ENCODE data around the gene DCAF7. TPM values are rescaled to one million over a fixed set of nuclear protein-coding genes. Genes with fewer than 3 reads are reported as not detected.

The DCAF7 gene
- total and polyA plus RNA-seq, 8 donors = 83.7 to 106 (median 100) TPM

GRCh38 chr17:63641692-63642448, 91.6 kb downstream of the DCAF7 start:
- H3K4me3 ChIP-seq = no peak overlapping the region
- intact Hi-C loops (cut with DNase I) = no loop called here
- H3K36me3 ChIP-seq = peaks cover 0 to 20% of the 10 kb centered on the region in 2 donors
- DNase-seq = peak in 2 of 4 donors; percentile 13 to 65
- ATAC-seq = peak; percentile 74
- peaks cover 3 to 75% of the 10 kb centered on the region in 2 donors for H3K4me1 ChIP-seq
- no peaks in the 10 kb centered on the region for H3K9me3 ChIP-seq
- TF ChIP-seq CTCF (IDR thresholded peaks at IDR 0.05) = no peak
- H3K27me3 ChIP-seq = no peaks in the 10 kb centered on the region
- peak overlapping the region in 1 of 2 donors; percentile 78 for H3K27ac ChIP-seq

Other genes starting within 250 kb of the DCAF7 start
- gene CYB561, start 104.2 kb upstream of the DCAF7 start, total RNA-seq = 10 to 100 TPM; 70.7 to 76.4 TPM
- 10 to 100 TPM; 25.9 to 43.8 (median 28.6) TPM for gene CYB561, start 104.2 kb upstream of the DCAF7 start, polyA plus RNA-seq (ENCODE audit: insufficient read length in 6 of 6)
- 10 to 100 TPM; 51.2 to 68.9 TPM for gene ACE, start 73.4 kb upstream of the DCAF7 start, total RNA-seq
- gene ACE, start 73.4 kb upstream of the DCAF7 start, polyA plus RNA-seq (ENCODE audit: insufficient read length in 6 of 6) = 10 to 100 TPM; 39.9 to 72.0 (median 55.3) TPM
- under 1 TPM; 0.41 to 0.71 TPM for gene KCNH6, start 27.1 kb upstream of the DCAF7 start, total RNA-seq
- gene KCNH6, start 27.1 kb upstream of the DCAF7 start, polyA plus RNA-seq (ENCODE audit: insufficient read length in 6 of 6) = 1 to 10 TPM in 3 of 6 donors, under 1 TPM in 3; 0.55 to 1.5 (median 1.1) TPM
- 10 to 100 TPM; 18.2 to 18.5 TPM for gene TACO1, start 50.4 kb downstream of the DCAF7 start, total RNA-seq
- gene TACO1, start 50.4 kb downstream of the DCAF7 start, polyA plus RNA-seq (ENCODE audit: insufficient read length in 6 of 6) = 10 to 100 TPM; 15.1 to 20.2 (median 17.8) TPM
- gene MAP3K3, start 71.9 kb downstream of the DCAF7 start, total RNA-seq = 10 to 100 TPM; 44.2 to 58.3 TPM
- 10 to 100 TPM; 41.3 to 44.6 (median 42.8) TPM for gene MAP3K3, start 71.9 kb downstream of the DCAF7 start, polyA plus RNA-seq (ENCODE audit: insufficient read length in 6 of 6)
- gene LIMD2, start 149.6 kb downstream of the DCAF7 start, total RNA-seq = 10 to 100 TPM; 19.1 to 30.7 TPM
- gene LIMD2, start 149.6 kb downstream of the DCAF7 start, polyA plus RNA-seq (ENCODE audit: insufficient read length in 6 of 6) = 10 to 100 TPM; 29.9 to 44.9 (median 36.8) TPM
- gene STRADA, start 191.3 kb downstream of the DCAF7 start, total RNA-seq = 10 to 100 TPM; 28.1 to 37.2 TPM
- 10 to 100 TPM; 72.4 to 87.5 (median 83.6) TPM for gene STRADA, start 191.3 kb downstream of the DCAF7 start, polyA plus RNA-seq (ENCODE audit: insufficient read length in 6 of 6)
- 100 to 1,000 TPM in 1 of 2 donors, 10 to 100 TPM in 1; 81.6 to 111 TPM for gene CCDC47, start 223.1 kb downstream of the DCAF7 start, total RNA-seq
- gene CCDC47, start 223.1 kb downstream of the DCAF7 start, polyA plus RNA-seq (ENCODE audit: insufficient read length in 6 of 6) = 100 to 1,000 TPM in 2 of 6 donors, 10 to 100 TPM in 4; 86.0 to 105 (median 89.4) TPM
- gene DDX42, start 223.7 kb downstream of the DCAF7 start, total RNA-seq = 10 to 100 TPM; 79.2 to 82.0 TPM
- 100 to 1,000 TPM; 206 to 239 (median 221) TPM for gene DDX42, start 223.7 kb downstream of the DCAF7 start, polyA plus RNA-seq (ENCODE audit: insufficient read length in 6 of 6)

Data from left lung (tissue), 10 donors.